Medulla oblongata (tissue), 1 donor: ENCODE data around the gene HPSE2.

Source experiments
- DNase-seq: peaks from one replicate; pipeline ENCODE4 v3.0.0-alpha.2; 2015; ENCODE audit errors: extremely low spot score

The HPSE2 gene

GRCh38 chr10:98415731-98416119, 819.9 kb downstream of the HPSE2 start:
- DNase-seq = no peak

GRCh38 chr10:98414932-98415730, 820.5 kb downstream of the HPSE2 start, which contains the start of gene PYROXD2:
TSS of gene PYROXD2 (minus strand) at chr10:98415182. CDS start at chr10:98415135, 47 bp downstream.
- peak; percentile 91 for DNase-seq

- DNase-seq = no peak
Measured at GRCh38 chr10:98414578-98414931, 821.1 kb downstream of the HPSE2 start.

DNA sequence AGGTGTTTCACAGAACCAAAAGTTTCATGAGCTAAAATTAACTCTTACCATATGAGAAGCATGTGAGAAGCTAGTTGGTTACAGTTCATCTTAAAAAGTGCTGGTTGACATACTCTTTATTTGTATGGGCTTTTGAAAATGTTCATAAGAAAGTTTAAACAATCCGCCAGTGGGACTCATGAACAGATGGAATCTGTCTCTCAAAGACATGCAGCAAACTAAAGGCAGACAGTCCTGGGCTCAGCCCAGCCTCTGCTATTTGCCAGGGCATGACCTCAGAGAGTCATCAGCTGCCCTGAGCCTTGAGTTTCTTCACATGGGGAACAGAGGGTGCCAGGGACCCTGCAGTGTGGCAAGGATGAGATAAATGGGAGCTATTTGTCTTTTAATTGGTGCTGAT, 823.9 kb downstream of the HPSE2 start:
- no peak for DNase-seq

GRCh38 chr10:98411166-98411565, 824.5 kb downstream of the HPSE2 start:
- DNase-seq = no peak

- no peak for DNase-seq
Measured at GRCh38 chr10:98410759-98411158, 824.9 kb downstream of the HPSE2 start.

DNA sequence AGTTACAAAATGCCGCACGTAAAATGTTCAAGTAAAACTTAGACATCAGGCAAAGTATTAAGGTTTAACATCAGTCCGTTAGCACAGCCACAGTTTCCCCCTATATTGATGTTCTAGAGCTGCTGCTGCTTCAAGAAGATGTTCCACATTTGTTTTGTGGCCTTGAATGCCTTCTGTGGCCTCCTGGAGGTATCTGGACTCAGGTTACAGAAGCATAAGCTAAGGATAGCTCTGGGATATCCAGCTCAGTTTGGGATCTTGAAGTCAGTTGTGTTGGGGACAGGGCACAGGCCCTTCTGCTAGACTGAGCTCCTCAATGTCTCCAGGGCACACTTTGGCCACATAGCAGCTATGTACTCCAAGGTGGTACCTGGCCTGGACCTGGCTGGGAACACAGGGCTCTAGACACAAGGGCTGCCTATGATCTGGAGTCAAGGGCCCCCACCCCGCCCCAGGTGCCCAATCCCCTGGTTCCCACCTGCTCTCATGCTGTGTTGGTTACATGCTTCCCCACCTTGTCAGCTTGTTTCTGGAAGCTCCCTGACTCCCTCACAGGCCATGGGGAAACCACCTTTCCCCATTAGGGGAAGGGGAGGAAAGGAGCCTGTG, 825.4 kb downstream of the HPSE2 start:
- DNase-seq = no peak

DNA sequence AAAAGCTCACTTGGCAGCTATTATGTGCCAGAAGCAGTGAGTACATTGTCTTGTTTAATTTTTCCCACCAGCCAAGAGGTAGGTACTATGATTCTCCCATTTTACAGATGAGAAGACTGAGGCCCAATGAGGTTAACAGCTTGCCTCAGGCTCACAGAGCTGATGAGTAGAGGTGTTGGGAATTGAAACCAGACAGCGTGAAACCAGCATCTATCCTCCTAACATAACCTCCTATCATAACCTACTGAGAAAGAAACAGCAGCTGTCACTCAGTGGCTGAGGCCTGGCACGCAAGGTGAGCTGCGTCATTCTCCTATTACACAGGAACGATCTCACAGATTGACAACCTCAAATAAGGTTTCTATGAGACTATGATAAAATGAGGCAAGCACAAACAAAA, 826.9 kb downstream of the HPSE2 start:
- no peak for DNase-seq

DNA sequence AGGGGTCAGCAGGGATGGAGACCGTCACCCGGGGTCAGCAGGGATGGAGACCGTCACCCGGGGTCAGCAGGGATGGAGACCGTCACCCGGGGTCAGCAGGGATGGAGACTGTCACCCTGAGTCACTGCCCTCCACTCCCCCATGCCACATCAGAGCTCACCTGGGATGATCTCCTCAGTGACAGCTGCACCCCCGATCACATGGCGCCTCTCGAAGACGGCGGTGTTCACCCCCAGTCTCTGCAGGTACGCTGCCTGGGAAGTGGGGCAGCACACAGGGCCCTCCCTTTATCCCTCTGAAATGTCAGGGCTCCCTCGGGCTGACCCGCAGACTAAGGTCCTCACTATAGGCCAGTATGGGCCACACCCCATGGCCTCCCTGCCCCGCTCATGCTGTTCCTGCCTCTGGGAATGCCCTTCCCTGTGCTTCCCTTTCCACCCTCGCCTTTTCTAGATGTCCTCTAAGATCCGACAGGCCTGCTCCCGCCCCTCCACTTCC, 827.9 kb downstream of the HPSE2 start:
- no peak for DNase-seq
